Lower lobe of right lung (tissue), 2 donors: ENCODE measurements around the gene FCHO2. TPM values are rescaled to one million over a fixed set of nuclear protein-coding genes. Genes with fewer than 3 reads are reported as not detected.

Experiments used
- ATAC-seq, 2 donors: fragments of 200-7000 bp; cut with Tn5 transposase; one replicate each; pipeline ENCODE4 v1.9.1; 2020 to 2022; ENCODE audit warnings: mild to moderate bottlenecking in 2 of 2, moderate library complexity in 2 of 2
- DNase-seq: peaks from one replicate; pipeline ENCODE4 v3.0.0-alpha.2; 2020
- H3K27ac ChIP-seq: fragments of 200-600 bp; one replicate; pipeline ENCODE4 v1.8.0; 2022
- H3K27me3 ChIP-seq: fragments of 200-600 bp; one replicate; pipeline ENCODE4 v1.8.0; 2022; ENCODE audit warnings: low read depth
- H3K36me3 ChIP-seq: fragments of 200-600 bp; one replicate; pipeline ENCODE4 v1.8.0; 2022; ENCODE audit warnings: mild to moderate bottlenecking
- H3K4me1 ChIP-seq: fragments of 200-600 bp; one replicate; pipeline ENCODE4 v1.8.0; 2022
- H3K4me3 ChIP-seq: fragments of 200-600 bp; one replicate; pipeline ENCODE4 v1.8.0; 2022; ENCODE audit warnings: mild to moderate bottlenecking
- H3K9me3 ChIP-seq: fragments of 200-600 bp; one replicate; pipeline ENCODE4 v1.8.0; 2022
- CTCF ChIP-seq: fragments of 200-600 bp; IDR thresholded peaks from one replicate; pipeline ENCODE4 v1.8.0; 2022; ENCODE audit warnings: antibody characterized with exemption, mild to moderate bottlenecking
- intact Hi-C: fragments of 100-400 bp; cut with DNase I; formaldehyde crosslinking; loops from one replicate; pipeline ENCODE4 v1.11.0; 2022
- total RNA-seq: library from RNA; stranded (reverse); fragmentation: NEBNext Ultra II Directional; extraction: Animal tissue kit (Norgen Biotek cat#: 25700); gene quantifications from one replicate; pipeline ENCODE4 v1.2.1, GENCODE V29; 2021
- donor health status: DM: no; HTN: yes; CAD: no; lungs with severe emphysema.

Gene FCHO2
- total RNA-seq, 1 donor from 2014 or later = 89.9 TPM

DNA sequence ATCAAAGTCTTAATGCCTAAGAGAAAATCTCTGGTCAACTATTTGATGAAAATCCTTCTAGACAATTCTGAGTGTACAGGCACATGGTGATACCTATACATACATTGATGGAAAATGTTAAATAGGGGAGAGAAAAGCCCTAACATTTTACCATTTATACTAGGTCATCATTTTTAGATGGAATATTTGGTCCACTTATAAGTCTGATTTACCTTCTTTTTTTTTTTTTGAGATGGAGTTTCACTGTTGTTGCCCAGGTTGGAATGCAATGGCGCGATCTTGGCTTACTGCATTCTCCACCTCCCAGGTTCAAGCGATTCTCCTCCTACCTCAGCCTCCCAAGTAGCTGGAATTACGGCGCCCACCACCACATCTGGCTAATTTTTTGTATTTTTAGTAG, 81.7 kb downstream of the FCHO2 start:
- peaks cover 60% of the 10 kb centered on the region for H3K36me3 ChIP-seq
- ATAC-seq (no peak), DNase-seq (no peak)
- H3K9me3 ChIP-seq = no peaks in the 10 kb centered on the region
- H3K4me3 ChIP-seq = no peak overlapping the region
- H3K27me3 ChIP-seq = no peaks in the 10 kb centered on the region
- H3K27ac ChIP-seq = no peak overlapping the region
- TF ChIP-seq CTCF = no peak
- no peaks in the 10 kb centered on the region for H3K4me1 ChIP-seq
- intact Hi-C loops = no loop called here

DNA sequence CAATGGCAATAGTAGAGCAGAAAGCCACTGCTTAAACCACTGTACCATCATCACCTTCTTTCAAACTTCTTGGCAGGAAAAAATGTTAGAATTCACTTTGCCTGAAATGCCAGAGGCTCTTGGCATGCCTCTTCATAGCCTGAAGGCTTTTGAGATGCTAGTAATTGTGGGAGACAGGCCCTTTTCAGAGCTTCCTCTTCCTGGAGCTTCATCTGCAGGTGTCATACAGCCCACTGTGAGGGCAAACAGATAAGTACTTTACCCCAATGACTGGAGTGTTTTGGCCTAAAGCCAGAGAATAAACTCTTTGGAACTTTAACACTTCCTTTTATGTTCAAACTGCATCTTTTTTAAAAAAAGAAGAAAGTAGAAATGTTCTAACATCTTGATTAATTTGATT, 83.2 kb downstream of the FCHO2 start:
- TF ChIP-seq CTCF = no peak
- no peak overlapping the region for H3K4me3 ChIP-seq
- DNase-seq = no peak
- H3K27me3 ChIP-seq = no peaks in the 10 kb centered on the region
- H3K9me3 ChIP-seq = no peaks in the 10 kb centered on the region
- H3K36me3 ChIP-seq = peaks cover 57% of the 10 kb centered on the region
- no peaks in the 10 kb centered on the region for H3K4me1 ChIP-seq
- ATAC-seq = no peak
- intact Hi-C loops = no loop called here
- no peak overlapping the region for H3K27ac ChIP-seq

- Histone ChIP-seq H3K36me3 (peaks cover 21% of the 10 kb centered on the region), H3K4me3 (no peak overlapping the region), H3K27me3 (no peaks in the 10 kb centered on the region), H3K4me1 (no peaks in the 10 kb centered on the region), H3K9me3 (no peaks in the 10 kb centered on the region), H3K27ac (no peak overlapping the region)
- no peak for DNase-seq
- ATAC-seq = no peak
- TF ChIP-seq CTCF = no peak
- intact Hi-C loops = no loop called here
Measured at GRCh38 chr5:73042993-73043392, 87.2 kb downstream of the FCHO2 start.

- Histone ChIP-seq H3K4me1 (no peaks in the 10 kb centered on the region), H3K27me3 (no peaks in the 10 kb centered on the region), H3K36me3 (peaks cover 6% of the 10 kb centered on the region), H3K9me3 (no peaks in the 10 kb centered on the region), H3K4me3 (no peak overlapping the region), H3K27ac (no peak overlapping the region)
- intact Hi-C loops = no loop called here
- DNase-seq (no peak), ATAC-seq (no peak)
- TF ChIP-seq CTCF = no peak
Measured at GRCh38 chr5:73044546-73044945, 88.7 kb downstream of the FCHO2 start.

GRCh38 chr5:73045623-73046022, 89.8 kb downstream of the FCHO2 start:
- H3K36me3 ChIP-seq = peaks cover 4% of the 10 kb centered on the region
- intact Hi-C loops = no loop called here
- H3K27me3 ChIP-seq = no peaks in the 10 kb centered on the region
- DNase-seq (no peak), ATAC-seq (no peak)
- no peak for TF ChIP-seq CTCF
- no peak overlapping the region for H3K4me3 ChIP-seq
- no peaks in the 10 kb centered on the region for H3K4me1 ChIP-seq
- no peak overlapping the region for H3K27ac ChIP-seq
- H3K9me3 ChIP-seq = no peaks in the 10 kb centered on the region

- TF ChIP-seq CTCF = no peak
- no peak overlapping the region for H3K27ac ChIP-seq
- H3K4me3 ChIP-seq = no peak overlapping the region
- DNase-seq (no peak), ATAC-seq (no peak)
- intact Hi-C loops = no loop called here
- no peaks in the 10 kb centered on the region for H3K4me1 ChIP-seq
- no peaks in the 10 kb centered on the region for H3K9me3 ChIP-seq
- H3K27me3 ChIP-seq = no peaks in the 10 kb centered on the region
- H3K36me3 ChIP-seq = peaks cover 38% of the 10 kb centered on the region
Measured at GRCh38 chr5:73061593-73061992, 105.8 kb downstream of the FCHO2 start.
